ENCODE results near the gene ID3. TPM values are rescaled to one million over a fixed set of nuclear protein-coding genes. Genes with fewer than 3 reads are reported as not detected.
A peak's percentile ranks its signal among the peaks of the same experiment; 100 is the strongest.

Gene ID3
- total and polyA plus RNA-seq, 2 donors (not counting 3 experiments of a cell fraction or from before 2014, with no cell fraction given), result 277 to 971 TPM

DNA sequence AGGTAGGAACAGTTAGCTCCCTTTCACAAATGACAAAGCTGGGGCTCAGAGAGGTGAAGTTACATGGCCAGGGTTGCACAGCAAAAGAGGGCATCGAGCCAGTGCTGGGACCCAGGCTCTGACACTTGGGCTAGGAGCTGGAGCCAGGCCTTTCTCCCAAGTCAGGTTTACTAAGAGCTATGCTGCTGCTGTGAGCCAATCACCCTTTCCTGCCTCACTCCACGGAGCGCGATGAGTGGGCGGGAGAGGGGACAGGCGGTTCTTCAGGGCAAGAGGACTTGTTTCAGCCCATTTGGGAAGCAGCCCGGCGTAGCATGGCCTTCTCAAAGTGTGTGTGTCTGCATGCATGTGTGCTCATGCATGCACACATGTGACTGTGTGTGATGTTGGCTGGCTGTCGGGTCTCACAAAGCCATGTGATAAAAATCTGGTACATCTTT is 10.6 kb downstream of the ID3 start:
- intact Hi-C loops (cut with micrococcal nuclease), result loop anchor here (1.0 kb wide), 1 partner anchor 11 kb away; the partner anchor contains the start of gene ID3

DNA sequence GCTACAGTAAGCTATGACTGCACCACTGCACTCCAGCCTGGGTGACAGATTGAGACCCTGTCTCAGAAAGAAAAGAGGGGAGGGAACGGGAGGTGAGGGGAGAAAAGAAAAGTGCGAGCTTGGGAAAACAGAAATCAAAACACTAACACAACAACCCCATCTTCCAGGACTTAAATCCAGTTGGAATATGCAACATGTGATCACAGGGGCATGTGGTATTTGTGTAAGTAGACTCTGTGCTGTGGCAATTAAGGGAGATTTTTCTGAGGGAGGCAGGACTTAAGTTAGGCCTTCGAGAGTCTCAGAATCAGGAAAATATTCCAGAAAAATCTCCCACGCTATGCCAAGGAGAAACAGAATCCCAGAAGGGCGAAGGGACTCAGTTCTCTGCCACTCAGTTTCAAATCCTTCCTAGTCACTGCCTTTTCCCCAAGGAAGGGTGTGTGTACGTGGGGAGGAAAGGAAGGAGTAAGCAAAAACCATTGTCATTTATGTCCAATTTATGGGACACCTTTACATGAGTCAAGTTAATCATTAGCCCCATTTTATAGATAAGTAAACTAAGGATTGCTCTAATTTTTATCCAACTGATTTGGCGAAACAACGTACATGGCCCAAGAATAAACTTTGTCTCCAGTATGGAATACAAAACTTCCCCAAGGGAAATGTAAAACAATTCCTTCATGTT is 12.3 kb downstream of the ID3 start:
- BruUV-seq (replicated peaks), result no TSS peak
- dilution Hi-C loops (cut with MboI; ENCODE audit: extremely low pct_ligation_motif_present, low sequenced_read_pairs), result no loop called here
- CTCF ChIA-PET, result interaction anchor here (1.4 to 24.8 kb wide), 4 partner anchors 12 to 111 kb away, joined by 3 to 1069 read pairs (median 6); partner anchors contain the start of gene ID3

More for the DNA sequence above, 10.6 kb downstream of the ID3 start:
- BruUV-seq (replicated peaks), result no TSS peak
- Histone ChIP-seq H3K9me1 (replicated peaks; ENCODE audit: control insufficient read depth, extremely low read depth, insufficient read depth, low read length) (no peaks in the 10 kb centered on the region), H3K27ac (ENCODE audit: insufficient read depth, low read depth, low read length) (peak overlapping the region; percentile 3), H3K9ac (replicated peaks; ENCODE audit: extremely low read depth, insufficient read depth, low read length) (no peak overlapping the region), H3K4me1 (ENCODE audit: control insufficient read depth, extremely low read depth, insufficient read depth, low read length) (peaks cover 16% of the 10 kb centered on the region), H3K27me3 (ENCODE audit: control insufficient read depth in 2 of 2, insufficient read depth in 2 of 2, low read length in 2 of 2) (no peaks in the 10 kb centered on the region), H3K36me3 (ENCODE audit: control insufficient read depth in 2 of 2, extremely low read depth in 1 of 2, insufficient read depth in 2 of 2, low read length in 2 of 2) (no peaks in the 10 kb centered on the region), H3K79me2 (ENCODE audit: control insufficient read depth, insufficient read depth, low read length) (no peaks in the 10 kb centered on the region), H2AFZ (ENCODE audit: low read depth, low read length) (peak overlapping the region; percentile 33), H3K4me2 (ENCODE audit: insufficient read depth, low read length) (no peak overlapping the region), H3K4me3 (replicated peaks in 1 of 3; ENCODE audit: insufficient read depth in 1 of 3, low read depth in 1 of 3, low read length in 3 of 3) (no peak overlapping the region), H4K20me1 (replicated peaks; ENCODE audit: control insufficient read depth, extremely low read depth, insufficient read depth, low read length) (no peaks in the 10 kb centered on the region), H3K9me3 (replicated peaks; ENCODE audit: control insufficient read depth, insufficient read depth, low read length) (no peaks in the 10 kb centered on the region)
- ChIA-PET POLR2A (interaction anchor here (1.0 to 1.4 kb wide), 2 partner anchors 10 to 13 kb away, joined by 3 to 13 read pairs; partner anchors contain the start of gene ID3), CTCF (interaction anchor here (0.5 to 24.8 kb wide), 8 partner anchors 9 to 148 kb away, joined by 3 to 1069 read pairs (median 4); no protein-coding TSS in a partner anchor)
- no peak for FAIRE-seq
- dilution Hi-C loops (cut with MboI; ENCODE audit: extremely low pct_ligation_motif_present, low sequenced_read_pairs), result no loop called here
- no peak for DNase-seq (ENCODE audit: low read depth, low spot score)
- TF ChIP-seq EZH2 (IDR thresholded peaks at IDR 0.05; ENCODE audit: borderline replicate concordance, low read depth, low read length, severe bottlenecking) (no peak), JUN (IDR thresholded peaks at IDR 0.05; ENCODE audit: borderline replicate concordance, insufficient read depth, insufficient read length, low read depth) (no peak), POLR2AphosphoS5 (IDR thresholded peaks at IDR 0.05; ENCODE audit: insufficient read depth, low read depth, low read length) (no peak), POLR2A (IDR thresholded peaks at IDR 0.05; ENCODE audit: low read depth, low read length) (no peak), FOS (IDR thresholded peaks at IDR 0.05; ENCODE audit: borderline replicate concordance, insufficient read depth, low read length) (no peak)
- TF ChIP-seq, protein P1, sequence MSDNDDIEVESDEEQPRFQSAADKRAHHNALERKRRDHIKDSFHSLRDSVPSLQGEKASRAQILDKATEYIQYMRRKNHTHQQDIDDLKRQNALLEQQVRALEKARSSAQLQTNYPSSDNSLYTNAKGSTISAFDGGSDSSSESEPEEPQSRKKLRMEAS (IDR thresholded peaks at IDR 0.05; ENCODE audit: insufficient read depth, insufficient read length), result no peak

More for the DNA sequence above, 12.3 kb downstream of the ID3 start:
- H3K36me3 ChIP-seq (ENCODE audit: control insufficient read depth in 2 of 2, extremely low read depth in 1 of 2, insufficient read depth in 2 of 2, low read length in 2 of 2), result no peaks in the 10 kb centered on the region
- H3K9me1 ChIP-seq (replicated peaks; ENCODE audit: control insufficient read depth, extremely low read depth, insufficient read depth, low read length), result no peaks in the 10 kb centered on the region
- H3K4me2 ChIP-seq (ENCODE audit: insufficient read depth, low read length), result no peak overlapping the region
- no peak overlapping the region for H3K9ac ChIP-seq (replicated peaks; ENCODE audit: extremely low read depth, insufficient read depth, low read length)
- TF ChIP-seq MYC (IDR thresholded peaks at IDR 0.05; ENCODE audit: low read depth, low read length), result no peak
- TF ChIP-seq JUN (IDR thresholded peaks at IDR 0.05; ENCODE audit: borderline replicate concordance, insufficient read depth, insufficient read length, low read depth), result no peak
- no peak for TF ChIP-seq GATA2 (IDR thresholded peaks at IDR 0.05; ENCODE audit: insufficient read depth, insufficient read length, low read depth, low read length)
- TF ChIP-seq POLR2AphosphoS5 (IDR thresholded peaks at IDR 0.05; ENCODE audit: insufficient read depth, low read depth, low read length), result no peak
- no peak for TF ChIP-seq FOS (IDR thresholded peaks at IDR 0.05; ENCODE audit: borderline replicate concordance, insufficient read depth, low read length)
- TF ChIP-seq, protein P2, sequence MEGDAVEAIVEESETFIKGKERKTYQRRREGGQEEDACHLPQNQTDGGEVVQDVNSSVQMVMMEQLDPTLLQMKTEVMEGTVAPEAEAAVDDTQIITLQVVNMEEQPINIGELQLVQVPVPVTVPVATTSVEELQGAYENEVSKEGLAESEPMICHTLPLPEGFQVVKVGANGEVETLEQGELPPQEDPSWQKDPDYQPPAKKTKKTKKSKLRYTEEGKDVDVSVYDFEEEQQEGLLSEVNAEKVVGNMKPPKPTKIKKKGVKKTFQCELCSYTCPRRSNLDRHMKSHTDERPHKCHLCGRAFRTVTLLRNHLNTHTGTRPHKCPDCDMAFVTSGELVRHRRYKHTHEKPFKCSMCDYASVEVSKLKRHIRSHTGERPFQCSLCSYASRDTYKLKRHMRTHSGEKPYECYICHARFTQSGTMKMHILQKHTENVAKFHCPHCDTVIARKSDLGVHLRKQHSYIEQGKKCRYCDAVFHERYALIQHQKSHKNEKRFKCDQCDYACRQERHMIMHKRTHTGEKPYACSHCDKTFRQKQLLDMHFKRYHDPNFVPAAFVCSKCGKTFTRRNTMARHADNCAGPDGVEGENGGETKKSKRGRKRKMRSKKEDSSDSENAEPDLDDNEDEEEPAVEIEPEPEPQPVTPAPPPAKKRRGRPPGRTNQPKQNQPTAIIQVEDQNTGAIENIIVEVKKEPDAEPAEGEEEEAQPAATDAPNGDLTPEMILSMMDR (IDR thresholded peaks at IDR 0.05; ENCODE audit: extremely low read depth in 1 of 2, insufficient read depth in 1 of 2, low read depth in 1 of 2, low read length in 2 of 2), result no peak
- TF ChIP-seq, protein P1 (IDR thresholded peaks at IDR 0.05; ENCODE audit: insufficient read depth, insufficient read length), result no peak
- TF ChIP-seq POLR2A (IDR thresholded peaks at IDR 0.05; ENCODE audit: low read depth, low read length), result no peak
- no peak for TF ChIP-seq EZH2 (IDR thresholded peaks at IDR 0.05; ENCODE audit: borderline replicate concordance, low read depth, low read length, severe bottlenecking)
- DNase-seq (ENCODE audit: low read depth, low spot score) (no peak), FAIRE-seq (peak; percentile 67)
- H3K27ac ChIP-seq (ENCODE audit: insufficient read depth, low read depth, low read length), result no peak overlapping the region
- no peaks in the 10 kb centered on the region for H3K9me3 ChIP-seq (replicated peaks; ENCODE audit: control insufficient read depth, insufficient read depth, low read length)
- H3K27me3 ChIP-seq (ENCODE audit: control insufficient read depth in 2 of 2, insufficient read depth in 2 of 2, low read length in 2 of 2), result no peaks in the 10 kb centered on the region
- no peaks in the 10 kb centered on the region for H3K79me2 ChIP-seq (ENCODE audit: control insufficient read depth, insufficient read depth, low read length)
- peaks cover 9% of the 10 kb centered on the region for H3K4me1 ChIP-seq (ENCODE audit: control insufficient read depth, extremely low read depth, insufficient read depth, low read length)
- no peak overlapping the region for H3K4me3 ChIP-seq (replicated peaks in 1 of 3; ENCODE audit: insufficient read depth in 1 of 3, low read depth in 1 of 3, low read length in 3 of 3)
- POLR2A ChIA-PET, result interaction anchor here (1.1 kb wide), 1 partner anchor 12 kb away, joined by 5 read pairs; the partner anchor contains the start of gene ID3
- no peak overlapping the region for H2AFZ ChIP-seq (ENCODE audit: low read depth, low read length)
- intact Hi-C loops (cut with micrococcal nuclease), result no loop called here
- no peaks in the 10 kb centered on the region for H4K20me1 ChIP-seq (replicated peaks; ENCODE audit: control insufficient read depth, extremely low read depth, insufficient read depth, low read length)
